IPS-NIHi11 (cell line): ENCODE data around the gene MEIOC.

ENCODE experiments used
- DNase-seq: peaks from one replicate; pipeline ENCODE4 v3.0.0; 2012; ENCODE audit warnings: mixed read lengths, low spot score

Gene MEIOC

DNA sequence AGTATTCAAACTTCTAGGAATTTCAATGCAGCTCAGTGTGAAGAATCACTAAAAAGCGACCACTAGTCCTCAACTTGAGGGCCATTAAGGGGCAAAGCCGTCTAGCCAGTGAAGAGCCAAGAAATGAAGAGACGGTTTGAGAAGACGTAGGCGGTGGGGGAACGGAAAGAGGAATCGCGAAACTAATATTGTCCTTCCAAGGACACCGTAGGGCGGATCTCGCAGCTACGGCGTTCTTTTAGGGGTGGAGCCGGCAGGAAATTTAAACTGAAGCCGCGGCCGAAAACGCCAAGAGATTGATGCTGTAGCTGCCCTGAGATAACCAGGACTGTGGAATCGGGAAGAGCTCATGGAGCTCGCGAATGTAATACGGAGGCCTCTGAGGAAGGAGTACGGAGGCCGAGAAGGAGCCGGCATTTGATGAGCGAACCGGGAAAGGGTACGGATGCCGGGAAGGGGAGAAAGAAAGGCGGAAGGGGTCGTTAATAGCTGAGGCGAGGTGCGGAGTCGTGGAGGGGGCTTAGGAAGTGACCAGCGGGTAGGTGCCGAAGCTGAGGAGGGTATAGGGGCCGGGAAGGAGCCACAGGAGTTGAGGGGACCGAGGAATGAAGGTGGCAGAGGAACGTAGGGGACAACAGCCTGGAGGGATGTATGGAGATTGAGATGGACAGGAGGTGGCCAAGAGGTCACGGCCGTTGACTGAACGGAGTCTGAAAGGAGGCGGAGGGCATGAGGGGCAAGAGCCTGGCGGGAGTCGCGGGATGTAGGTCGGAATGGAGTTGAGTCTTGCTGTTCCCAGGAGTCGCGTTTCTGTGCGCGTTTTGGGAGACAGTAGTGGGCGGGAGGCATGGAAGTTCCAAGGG is 52.4 kb downstream of the MEIOC start, which contains the start of gene DBF4B:
DBF4B (plus strand) TSS at position 265 of the 863 bp plus-strand sequence; CDS start at position 421, 156 bp downstream.
- DNase-seq: peak; percentile 95

DNA sequence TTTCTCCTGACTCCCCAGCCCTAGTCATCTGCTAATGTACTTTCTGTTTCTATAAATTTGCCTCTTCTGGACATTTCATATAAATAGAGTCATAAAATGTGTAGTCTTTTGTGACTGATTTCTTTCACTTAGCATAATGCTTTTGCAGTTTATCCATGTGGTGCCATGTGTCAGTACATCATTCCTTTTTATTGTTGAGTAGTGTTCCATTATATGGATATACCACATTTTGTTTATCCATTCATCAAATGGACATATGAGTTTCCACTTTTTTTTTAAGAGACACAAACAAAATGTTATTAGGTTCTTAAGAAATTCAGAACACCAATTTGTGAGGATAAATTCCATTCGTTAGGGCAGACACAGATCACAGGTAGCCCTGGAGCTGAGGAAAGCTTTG is 63.2 kb downstream of the MEIOC start:
- no peak for DNase-seq

DNA sequence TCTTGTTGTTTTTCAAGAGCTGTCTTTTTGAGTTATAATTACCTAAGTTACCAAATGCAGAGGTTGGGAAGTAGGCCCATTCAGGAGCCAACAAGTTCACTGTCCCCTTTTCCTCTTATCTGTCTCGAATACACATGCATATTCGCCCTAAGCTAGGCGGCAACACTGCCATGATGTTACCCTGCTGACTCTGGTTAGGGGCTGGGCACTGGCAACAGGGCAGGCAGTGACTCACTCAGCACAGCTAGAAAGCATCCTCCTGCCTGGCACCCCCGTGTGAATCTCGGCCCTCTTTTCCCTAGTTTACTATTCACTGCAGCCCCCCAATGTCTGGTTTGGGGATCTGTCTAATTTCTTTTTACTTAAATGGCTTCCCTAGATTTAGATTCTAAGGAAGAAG is 66.0 kb downstream of the MEIOC start:
- DNase-seq: no peak
